ENCODE data around the gene SREBF2.

Gene SREBF2

DNA sequence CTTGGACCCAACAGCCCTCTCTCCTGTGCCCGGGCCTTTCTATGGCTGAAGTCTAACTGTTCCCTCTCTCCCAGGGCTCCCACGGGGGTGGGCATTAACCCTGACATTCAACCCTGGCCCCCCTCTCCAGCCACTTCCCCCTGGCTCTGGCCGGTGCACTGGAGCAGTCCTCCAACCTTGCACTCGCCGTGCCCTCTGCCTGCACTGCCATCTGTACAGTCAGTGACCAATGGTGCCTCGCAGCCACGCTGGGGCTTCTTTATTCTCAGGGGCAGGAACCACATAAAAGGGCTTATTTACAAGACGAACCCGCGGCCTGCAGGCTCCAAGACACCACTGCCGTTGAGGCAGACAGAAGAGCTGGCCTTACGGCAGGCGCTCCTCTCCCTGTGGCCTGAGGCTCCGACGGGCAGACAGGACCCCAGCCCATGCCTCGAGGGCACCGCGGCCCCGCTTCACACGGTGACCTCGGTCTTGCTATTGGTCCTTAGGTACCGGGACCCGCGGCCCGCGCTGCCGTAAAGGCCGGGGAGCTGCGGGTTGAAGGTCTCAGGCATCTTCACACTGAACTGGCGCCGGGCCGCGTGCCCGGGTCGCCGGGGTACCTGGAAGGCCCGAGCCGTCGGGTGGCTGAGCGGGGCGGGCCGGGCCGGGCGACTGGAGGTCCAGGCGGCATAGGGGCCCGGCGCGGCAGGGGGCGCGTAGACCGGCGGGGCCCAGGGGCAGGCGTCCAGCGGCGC is 76.6 kb downstream of the SREBF2 start:
- DNase-seq, result no peak

DNA sequence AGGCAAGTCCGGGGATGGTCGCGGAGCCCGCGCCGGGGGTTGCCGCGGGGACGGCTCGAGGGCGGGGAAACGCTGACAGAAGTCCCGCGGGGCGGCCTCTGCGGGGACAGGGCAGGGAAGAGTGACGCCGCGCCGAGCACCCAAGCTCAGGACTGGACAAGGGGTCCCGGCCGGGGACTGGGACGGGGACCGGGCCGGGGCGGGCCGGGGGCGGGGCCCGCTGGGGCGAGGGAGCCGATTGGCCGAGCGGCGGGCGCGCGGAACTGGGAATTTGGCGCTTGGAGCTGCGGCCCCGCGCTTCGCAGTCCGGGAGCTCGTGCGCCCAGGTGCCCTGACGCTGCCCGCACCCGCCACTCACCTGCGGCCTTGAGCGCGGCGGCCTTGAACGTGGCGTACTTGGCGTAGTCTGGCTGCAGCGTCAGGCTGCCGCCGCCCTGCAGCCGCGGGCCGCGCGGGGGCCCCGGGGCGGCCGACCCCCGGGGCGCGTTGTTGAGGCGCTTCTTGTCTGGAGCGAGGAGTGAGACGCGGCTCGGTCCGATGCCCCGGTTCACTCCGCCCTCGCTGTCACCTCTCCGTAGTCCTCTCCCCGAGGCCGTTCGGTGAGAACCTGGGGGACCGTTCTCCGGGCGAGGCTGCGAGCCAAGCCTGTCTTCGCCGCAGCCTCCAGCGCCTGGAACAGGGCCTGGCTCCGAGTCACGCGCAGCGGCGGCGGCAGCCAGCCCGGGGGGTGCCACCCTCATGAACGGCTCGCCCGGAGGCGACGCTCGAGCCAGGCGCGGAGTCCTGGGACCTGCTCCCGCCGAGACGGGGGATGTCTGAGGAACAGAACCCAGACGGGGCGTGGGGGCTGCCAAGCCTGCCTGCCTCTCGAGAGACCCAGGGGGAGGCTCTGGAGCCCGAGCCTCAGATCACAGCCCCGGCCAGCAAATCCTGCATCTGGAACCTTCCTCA is 77.4 kb downstream of the SREBF2 start:
- peak; percentile 39 to 41 for DNase-seq

DNA sequence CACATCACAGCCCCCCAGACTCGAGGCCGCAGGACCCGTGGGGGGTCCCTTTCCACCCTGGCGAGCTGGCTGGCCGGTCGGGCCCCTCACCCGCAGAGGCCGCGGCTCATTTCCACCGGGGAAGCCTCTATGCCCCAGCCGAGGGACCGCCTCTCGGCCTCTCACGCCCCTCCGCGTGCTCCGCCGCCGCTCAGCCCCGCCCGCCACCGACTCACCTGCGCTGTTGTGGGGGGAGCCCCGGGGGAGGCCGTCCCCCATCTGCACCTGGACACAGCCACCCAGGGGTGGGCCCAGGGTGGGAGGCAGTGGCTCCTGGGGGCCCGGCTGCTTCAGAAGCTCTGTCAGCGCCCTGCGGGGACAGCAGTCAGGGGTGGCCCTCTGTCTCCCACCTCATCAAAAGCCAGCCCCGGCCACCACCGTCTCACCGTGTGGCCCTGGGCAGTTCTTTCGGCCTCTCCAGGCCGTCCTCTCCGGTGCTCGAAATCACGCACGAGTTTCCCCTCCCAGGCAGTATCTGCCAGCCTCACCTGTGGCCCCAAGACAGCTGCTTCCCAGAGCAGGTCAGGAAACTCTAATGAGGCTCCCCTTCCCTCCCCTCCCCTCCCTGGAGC is 78.2 kb downstream of the SREBF2 start:
- no peak for DNase-seq

DNA sequence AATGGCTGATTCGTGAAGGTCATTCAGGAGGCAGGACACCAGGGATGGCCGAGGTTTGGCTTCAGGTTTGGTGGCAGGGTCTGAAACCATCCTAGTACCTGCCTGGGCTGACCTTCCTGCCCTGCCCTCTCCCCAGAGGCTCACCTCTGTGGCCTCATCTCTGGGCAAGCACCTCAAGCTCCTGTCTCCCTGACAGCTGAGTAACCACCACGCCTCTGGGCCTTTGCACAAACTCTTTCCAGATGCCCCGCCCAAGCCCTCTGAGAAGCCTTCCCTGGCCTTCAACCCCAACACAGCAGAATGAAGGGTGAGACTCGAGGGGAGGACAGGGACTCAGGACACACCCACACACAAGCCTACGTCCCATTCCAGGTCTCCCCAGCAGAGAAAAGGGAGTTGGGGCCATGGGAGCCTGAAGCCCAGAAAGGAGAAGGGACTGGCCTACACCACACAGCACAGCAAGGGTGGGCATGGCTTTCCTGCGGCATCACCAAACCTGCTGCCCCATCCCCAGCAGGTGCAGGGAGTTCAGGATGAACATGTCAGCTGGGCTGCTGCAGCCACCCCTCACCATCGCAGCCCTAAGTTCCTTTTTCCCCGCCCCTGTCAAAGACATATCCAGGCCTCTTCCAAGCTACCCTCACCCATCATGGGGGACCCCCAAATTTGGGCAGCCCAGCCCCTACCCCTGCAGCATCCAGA is 79.6 kb downstream of the SREBF2 start:
- DNase-seq, result no peak

DNA sequence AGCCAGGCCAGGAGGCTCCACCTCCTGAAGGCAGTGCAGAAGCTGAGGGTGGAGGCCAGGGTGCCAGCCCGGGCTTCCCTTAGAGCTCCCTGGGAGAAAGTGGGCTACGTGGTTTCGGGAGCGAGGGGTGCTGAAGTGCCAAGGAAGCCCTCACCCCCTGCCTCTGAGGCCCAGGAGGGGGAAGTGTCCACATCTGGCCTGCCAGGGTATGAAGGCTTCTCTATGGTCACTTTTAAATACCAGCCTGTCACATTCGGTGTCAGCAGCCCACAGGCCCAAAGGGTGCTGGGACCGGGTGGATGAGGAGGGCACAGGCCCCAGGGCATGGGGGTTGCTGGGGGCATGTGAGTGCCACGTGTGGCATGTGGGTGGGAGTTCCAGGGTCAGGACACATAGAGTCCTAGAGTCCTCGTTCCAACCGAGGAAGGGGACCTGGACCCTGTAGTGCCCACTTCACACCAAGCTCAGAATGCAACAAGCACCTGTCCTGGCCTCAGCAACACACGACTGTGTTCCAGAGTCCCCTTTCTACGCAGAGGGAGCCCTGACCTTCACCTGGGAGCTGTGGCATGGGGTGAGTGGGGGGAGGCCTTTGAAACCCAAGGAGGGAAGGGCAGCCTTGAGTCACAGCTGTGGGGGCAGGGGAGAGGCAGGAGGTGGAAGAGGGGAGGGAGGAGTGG is 80.3 kb downstream of the SREBF2 start:
- no peak for DNase-seq

DNA sequence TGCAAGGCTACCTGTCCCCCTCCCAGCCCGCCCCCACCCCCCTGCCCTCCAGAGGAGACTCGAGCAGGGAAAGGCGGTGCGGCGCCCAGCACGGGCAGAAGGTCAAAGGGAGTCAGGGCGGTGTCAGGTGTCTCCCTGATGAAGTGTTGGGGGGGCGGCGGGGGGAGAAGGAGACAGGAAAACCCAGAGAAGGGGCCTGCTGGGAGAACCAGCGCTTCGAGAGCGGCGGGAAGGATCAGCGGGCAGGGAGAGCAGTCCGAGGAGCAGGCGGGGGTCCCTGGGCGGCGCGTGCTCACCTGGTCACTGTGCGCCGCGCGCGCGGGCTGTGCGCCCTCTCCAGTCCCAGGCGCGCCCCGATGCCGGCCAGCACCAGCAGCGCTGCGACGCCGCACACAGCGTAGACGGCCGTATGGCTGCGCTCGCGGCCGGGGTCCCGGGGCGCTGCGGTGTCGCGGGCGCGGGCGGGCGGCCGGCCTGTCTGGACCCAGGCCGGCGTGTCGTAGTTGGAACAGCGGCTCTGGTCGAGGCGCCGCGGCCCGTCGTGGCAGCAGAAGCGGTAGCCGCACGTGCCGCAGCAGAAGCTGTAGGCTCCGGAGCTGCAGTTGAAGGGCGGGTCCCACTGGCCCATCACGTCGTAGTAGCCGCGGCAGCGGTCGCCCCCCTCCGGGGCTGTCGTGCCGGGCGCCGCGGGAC is 81.1 kb downstream of the SREBF2 start:
- DNase-seq, result no peak

DNA sequence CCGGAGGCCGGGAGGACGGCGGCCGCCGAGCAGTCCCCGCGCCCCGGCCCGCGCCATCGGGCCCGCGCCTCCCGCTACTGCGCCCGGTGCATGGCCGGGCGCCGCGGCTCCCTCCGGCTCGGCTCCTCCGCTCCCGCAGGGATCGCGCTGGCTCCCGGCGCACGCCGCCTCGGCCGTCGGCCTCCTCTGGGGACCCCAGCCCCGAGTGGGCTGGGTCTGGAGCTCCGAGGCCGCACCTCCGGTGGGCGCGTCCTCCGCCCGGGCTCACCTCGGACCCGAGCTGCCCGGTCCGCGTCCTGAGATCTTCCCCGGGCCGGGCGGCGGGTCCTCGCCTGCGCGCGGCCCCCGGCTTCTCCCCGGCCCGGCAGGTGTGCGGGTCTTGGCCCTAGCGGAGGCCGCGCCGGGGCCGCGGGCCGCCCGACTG is 81.7 kb downstream of the SREBF2 start:
- DNase-seq, result no peak

DNA sequence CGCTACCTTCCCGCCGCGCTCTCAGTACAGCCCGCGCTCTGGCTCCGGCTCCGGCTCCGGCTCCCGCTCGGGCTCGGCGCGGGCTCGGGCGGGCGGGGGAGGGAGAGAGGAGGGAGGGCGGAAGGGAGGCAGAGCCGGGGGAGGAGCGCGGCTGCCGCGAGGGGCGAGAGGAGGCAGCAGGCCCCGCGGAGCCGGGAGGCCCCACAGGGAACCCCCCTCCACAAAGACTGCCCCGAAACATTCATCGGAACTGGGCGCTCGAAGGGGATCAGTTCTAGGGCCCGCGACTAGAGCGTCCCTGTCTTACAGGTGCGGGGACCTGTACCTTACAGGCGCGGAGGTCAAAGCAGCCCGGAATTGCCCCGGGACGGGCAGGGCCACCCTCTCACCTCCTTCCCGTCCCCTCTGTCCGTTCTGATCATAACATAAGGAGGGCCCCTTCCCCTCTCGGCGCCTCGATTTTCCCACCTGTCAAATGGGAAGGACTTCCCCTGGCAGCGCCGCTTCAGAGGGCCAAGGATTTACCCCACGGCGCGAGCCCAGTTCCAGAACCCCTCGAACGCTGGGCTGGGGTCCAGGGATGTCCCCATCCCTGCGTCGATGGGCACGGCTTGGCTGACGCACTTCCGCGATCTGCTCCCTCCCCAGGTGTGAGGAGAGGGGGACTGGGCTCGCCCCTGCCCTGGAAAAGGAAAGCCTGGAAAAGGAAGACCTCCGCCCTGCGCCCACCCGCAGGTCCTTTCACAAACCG is 82.3 kb downstream of the SREBF2 start, which contains the start of gene SHISA8:
TSS of gene SHISA8 (minus strand) at position 40 of the 751 bp plus-strand sequence. CDS start 407 bp downstream, outside the sequence.
- peak; percentile 66 to 67 for DNase-seq

DNA sequence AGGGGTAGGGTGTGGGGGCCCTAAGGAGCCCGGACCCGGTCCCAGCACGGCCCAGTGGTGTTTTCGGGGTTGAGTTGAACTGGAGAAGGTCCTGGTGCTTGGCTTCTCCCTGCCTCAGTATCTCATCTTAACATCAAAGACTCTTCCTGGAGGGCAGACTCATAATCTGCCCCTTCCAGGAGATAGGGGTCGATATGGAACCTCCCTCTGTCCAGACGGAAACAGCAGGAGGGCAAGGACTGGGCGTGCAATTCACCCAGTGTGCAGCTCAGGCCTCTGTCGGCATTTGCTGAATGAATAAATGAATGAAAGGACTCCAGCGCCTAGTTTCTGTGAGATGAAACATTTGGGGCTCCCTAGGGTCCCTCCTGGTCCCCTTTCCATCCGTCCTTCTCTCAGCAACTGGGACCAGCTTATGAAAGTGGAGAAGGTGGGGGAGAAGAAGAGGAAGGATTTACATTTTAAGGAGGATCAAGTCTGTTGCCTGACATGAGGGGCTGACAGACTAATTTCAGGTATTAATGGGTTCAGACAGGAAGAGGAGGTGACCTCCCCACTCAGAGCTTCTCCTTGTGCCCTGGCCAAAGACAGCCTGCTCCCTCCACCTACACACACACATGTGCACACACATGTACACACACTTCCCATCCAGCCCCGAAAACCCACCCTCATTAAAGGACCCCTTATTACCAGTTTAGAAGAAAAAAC is 83.0 kb downstream of the SREBF2 start:
- no peak for DNase-seq

DNA sequence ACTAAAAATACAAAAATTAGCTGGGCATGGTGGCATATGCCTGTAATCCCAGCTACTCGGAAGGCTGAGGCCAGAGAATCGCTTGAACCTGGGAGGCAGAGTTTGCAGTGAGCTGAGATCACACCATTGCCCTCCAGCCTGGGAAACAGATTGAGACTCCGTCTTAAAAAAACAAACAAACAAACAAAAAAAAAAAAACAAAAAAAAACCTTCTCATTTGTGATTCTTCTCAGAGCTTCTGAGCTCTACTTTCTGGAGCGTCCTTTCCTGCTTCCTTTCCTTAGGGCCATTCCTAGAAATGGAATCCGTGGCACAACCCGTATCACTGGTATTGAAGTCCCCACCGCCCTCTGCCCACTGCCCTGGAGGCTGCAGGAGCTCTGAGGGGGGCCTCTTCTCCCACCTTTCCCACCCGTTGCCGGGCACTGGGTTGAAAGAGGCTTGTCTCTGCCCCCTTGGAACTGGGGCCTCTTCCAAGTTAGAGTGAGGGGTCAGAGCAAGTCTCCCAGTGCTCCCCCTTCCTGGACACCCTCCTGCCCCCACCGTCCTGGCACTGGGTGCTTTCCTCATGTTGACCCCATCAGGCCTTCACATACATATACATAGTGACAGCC is 83.9 kb downstream of the SREBF2 start:
- DNase-seq, result no peak

DNA sequence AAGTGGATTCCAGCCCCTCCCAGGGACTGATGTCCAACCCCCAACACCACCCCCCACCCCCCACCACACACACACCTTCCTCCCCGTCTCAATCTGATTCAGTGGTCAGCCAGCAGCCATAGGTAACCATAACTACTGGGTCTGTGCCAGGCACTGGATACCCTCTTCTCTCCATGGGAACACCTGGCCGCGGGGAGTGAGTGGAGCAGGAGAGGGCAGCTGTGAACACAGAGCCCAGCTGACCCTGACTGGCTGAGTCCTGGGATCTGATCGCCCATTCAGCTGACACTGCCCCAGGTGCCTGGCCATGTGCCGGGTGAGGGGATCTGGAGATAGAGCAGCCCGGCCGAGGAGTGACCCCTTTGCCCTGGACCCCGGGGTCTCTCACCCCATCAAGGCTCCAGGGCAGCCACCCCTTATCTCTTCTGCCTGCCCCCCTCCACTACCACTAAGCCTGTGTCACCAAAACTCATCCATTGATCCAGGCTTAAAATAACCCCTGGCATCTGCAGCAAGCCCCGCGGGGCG is 84.5 kb downstream of the SREBF2 start:
- DNase-seq, result no peak

DNA sequence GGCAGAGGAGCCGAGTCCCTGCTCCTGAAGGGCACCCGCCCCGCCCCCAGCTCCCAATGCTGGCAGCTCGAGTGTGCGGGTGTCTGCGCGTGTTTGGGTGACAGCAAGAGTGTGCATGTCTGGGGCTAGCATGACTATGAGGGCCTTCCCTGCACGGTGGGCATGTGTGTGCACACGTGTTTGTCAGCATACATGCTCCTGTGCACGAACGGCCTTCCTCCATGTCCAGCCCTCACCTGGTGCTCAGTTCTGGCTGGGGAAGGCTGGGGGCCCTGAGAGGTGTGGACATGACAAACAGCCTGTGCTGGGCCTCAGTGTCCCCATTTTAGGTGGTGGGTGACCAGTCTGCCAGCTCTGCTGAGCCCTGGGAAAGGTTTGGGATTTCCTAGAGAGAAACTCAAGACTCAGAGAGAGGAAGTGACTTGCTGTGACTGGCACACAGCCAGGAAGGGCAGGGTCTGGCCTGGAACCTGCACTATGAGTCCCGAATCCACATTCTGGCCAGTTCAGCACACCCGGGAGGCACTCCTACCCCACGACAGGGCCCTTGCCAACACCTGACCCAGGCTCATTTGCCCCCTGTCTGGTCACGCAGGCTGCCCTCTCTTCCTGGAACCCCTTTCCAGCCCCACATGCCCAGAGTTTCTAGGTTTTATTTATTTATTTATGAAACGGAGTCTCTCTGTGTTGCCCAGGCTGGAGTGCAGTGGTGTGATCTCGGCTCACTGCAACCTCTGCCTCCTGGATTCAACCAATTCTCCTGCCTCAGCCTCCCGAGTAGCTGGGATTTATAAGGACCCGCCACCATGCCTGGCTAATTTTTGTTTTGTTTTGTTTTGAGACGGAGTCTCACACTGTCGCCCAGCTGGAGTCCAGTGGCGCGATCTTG is 85.2 kb downstream of the SREBF2 start:
- DNase-seq, result no peak

DNA sequence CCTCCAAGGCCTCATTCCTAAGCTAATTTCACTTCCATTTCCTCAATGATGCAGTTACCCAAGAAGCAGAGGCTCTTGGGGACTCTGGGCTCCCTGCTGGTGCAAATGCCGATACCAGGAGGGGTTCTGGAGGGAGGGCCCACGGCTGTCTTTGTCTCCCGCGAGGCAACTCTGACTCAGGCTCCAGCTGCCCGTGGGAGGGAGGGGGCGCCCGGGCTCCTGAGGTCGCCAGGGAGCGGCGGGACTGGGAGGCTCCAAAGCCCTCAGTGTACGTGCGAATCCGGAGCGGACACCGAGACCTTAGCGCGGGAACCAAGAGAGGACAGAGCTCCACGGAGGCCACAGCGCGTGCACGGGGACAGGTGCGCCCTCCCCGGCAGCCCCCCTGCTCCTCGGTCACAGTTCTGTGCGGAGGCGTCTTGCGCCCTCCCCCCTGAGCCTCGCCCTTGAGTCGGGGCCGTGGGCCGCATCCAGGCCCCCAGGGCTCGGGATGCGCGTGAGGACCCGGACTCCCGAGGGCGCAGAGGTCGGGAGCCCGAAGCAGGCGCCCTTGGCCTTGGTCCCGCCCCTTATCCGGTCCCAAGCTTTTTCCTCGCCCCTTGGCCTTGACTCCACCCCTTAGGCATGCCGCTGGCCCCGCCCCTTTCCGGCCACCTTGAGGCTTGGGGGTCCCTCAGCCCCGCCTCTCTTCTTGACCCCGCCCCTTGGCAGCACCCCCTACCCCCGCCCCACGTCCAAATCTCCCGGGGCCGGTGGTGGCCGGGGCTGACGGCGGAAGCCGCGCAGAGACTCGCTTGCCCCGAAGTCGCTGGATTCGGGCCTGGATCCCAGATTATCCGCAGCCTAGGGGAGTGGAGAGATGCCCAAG is 86.7 kb downstream of the SREBF2 start:
- DNase-seq, result peak; percentile 62 to 66

DNA sequence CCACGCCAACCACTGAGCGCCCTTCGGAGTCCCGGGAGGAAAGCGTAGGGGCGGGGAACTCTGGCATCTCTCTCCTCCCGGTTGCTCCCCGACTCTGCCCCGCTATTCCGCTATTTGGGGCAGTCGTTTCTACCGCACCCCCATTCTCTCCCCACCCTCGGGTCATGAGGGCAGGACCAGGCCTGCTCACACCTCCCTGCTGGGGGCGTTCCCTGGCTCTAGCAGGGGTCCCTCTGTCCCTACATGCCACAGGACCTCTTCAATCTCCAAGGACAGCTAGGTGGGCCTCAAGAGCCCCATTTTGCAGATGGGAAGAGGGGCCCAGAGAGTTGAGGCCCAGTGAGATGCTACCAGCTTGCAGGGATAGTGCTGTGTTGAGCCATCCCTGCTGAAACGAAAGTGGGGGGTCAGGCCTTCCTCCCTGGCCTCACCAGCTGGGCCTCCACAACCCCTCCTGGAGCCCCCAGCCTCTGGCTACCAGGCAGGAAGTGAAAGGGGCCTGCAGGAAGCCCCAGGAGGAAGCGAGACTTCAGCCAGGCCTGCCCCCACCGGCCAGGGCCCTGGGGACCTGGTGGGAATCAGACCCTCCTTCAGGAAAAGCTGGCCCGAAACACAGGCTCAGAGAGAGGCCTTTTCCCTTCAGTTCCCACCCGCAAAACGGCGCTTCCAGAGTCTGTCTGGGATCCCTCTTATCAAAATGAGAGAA is 87.5 kb downstream of the SREBF2 start:
- no peak for DNase-seq

DNA sequence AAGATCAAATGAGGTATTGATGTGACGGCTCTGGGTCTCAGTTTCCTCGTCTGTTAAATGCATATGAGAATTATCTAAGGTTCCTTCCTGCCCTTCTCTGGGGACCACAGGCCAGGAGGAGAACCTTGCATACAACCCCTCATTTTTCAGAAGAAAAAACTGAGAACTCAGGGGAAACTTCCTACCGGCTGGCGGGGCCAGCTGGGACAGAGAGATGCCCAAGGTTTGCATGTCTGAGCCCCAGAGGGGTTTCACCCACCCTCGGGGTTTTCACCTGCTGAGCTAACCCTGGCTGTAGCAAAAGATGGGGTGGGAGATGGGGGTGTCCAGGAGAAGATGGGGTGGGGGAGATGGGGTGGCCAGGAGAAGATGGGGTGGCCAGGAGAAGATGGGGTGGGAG is 89.4 kb downstream of the SREBF2 start:
- DNase-seq, result no peak

DNA sequence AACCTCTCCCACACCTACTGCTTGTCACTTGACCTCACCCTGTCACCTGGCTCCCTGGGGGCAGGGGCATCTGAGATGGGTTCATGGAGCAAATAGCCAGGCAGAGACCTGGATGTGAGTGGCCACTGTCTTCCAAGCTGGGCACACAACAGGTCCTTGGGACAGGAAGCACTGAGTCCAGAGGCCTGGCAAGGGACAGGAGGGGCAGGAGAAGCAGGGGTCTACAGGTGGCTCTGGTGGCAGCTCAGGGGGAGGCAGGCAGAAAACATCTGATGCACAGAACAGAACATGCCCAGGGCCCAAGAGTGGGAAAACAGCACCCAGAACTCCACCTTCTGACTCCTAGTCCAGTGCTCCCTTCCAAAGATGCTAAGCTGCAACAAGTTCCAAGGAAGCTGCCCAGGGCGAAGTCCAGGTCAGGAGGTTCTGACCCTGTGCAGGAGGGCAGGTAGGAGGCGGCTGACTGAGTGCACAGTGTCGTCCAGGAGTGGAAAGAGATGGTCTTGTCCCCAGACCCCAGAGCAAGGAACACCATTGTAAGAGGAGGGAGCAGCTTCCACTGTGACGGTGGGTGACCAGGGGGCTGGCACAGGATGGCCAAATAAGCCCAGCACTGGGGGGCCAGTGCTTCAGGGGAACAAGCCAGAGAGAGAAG is 90.2 kb downstream of the SREBF2 start:
- no peak for DNase-seq
